HUES6 (cell line): ENCODE data around the gene NID2.

Experiments used
- H3K27ac ChIP-seq: 2 replicates; pipeline ENCODE4 v1.7.0; 2013; ENCODE audit warnings: low read depth, mild to moderate bottlenecking, low read length, inconsistent platforms
- H3K27me3 ChIP-seq: 2 replicates; pipeline ENCODE4 v1.6.1; 2013; ENCODE audit warnings: low read length; ENCODE audit not compliant: control insufficient read depth, insufficient read depth
- H3K36me3 ChIP-seq: 2 replicates; pipeline ENCODE4 v1.6.1; 2013; ENCODE audit warnings: low read length; ENCODE audit not compliant: control insufficient read depth, insufficient read depth
- H3K4me1 ChIP-seq: 2 replicates; pipeline ENCODE4 v1.6.1; 2013; ENCODE audit warnings: low read length; ENCODE audit not compliant: control insufficient read depth, insufficient read depth
- H3K4me3 ChIP-seq: 2 replicates; pipeline ENCODE4 v1.5.1; 2013; ENCODE audit warnings: low read depth, low read length
- H3K9ac ChIP-seq: one replicate; pipeline ENCODE4 v1.6.1; 2013; ENCODE audit warnings: mild to moderate bottlenecking, low read length
- H3K9me3 ChIP-seq: 2 replicates; pipeline ENCODE4 v1.6.1; 2013; ENCODE audit warnings: low read depth, low read length; ENCODE audit not compliant: control insufficient read depth, insufficient read depth

The NID2 gene

DNA sequence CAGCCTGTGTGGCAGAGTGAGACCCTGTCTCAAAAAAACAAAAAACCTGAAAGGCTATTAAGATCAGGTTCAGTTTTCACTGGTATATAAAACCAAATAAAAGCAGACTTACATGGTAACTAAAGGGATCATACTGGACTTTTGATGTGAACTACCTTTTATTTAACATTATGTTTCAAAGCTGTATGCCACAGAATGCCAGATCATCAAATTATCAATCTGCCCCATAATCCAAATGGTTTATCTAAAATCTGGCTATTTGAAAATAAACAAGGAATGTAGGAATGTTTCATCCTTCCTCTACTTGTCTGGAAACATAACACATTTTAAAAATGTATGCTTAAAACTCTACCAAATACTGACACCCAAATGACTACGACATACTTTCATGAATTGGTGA, 14.2 kb downstream of the NID2 start:
- Histone ChIP-seq H3K4me3 (no peak overlapping the region), H3K9me3 (no peaks in the 10 kb centered on the region), H3K27ac (no peak overlapping the region), H3K4me1 (no peaks in the 10 kb centered on the region; the same call in 1 of the 2 replicates), H3K27me3 (no peaks in the 10 kb centered on the region), H3K36me3 (no peaks in the 10 kb centered on the region), H3K9ac (no peak overlapping the region)

GRCh38 chr14:52053044-52053443, 15.8 kb downstream of the NID2 start:
- H3K9me3 ChIP-seq, result no peaks in the 10 kb centered on the region
- H3K36me3 ChIP-seq, result no peaks in the 10 kb centered on the region
- H3K4me3 ChIP-seq, result no peak overlapping the region
- no peak overlapping the region for H3K9ac ChIP-seq
- no peaks in the 10 kb centered on the region for H3K27me3 ChIP-seq
- no peak overlapping the region for H3K27ac ChIP-seq
- peaks cover 7% of the 10 kb centered on the region for H3K4me1 ChIP-seq

DNA sequence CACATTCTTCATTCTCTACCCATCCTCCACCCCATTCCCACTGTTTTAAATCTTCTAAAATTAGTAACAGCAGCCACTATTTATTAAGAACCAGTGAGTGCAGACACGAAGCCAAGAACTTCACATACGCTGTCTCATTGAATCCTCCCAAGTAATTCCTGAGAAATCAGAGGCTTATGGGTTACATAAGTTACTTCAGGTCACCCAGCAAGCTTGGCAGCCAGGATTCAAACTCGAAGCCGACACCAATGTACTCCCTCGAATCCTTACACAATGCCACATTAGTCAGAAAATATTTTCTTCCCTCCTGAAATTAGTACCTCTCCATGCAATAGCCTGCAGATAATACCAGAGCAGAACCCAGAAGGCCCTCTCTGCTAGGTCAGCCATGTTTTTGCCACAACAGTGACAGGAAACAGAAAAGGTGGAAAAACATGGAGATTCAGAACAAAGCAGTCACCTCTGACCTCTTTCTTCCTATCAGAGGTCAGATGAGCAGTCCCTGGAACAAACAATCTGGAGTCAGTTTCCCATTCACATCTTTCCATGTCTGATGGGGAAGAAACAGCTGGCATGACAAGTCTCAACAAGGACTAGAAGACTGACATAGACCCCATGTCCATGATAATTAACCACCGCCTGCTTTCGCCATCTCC, 16.4 kb downstream of the NID2 start:
- Histone ChIP-seq H3K4me3 (no peak overlapping the region), H3K27ac (no peak overlapping the region), H3K36me3 (no peaks in the 10 kb centered on the region), H3K4me1 (peaks cover 7% of the 10 kb centered on the region), H3K27me3 (no peaks in the 10 kb centered on the region), H3K9ac (no peak overlapping the region), H3K9me3 (no peaks in the 10 kb centered on the region)

GRCh38 chr14:52051871-52052270, 17.0 kb downstream of the NID2 start:
- H3K9me3 ChIP-seq, result no peaks in the 10 kb centered on the region
- H3K27ac ChIP-seq, result no peak overlapping the region
- H3K4me1 ChIP-seq, result peaks cover 7% of the 10 kb centered on the region
- H3K36me3 ChIP-seq, result no peaks in the 10 kb centered on the region
- H3K27me3 ChIP-seq, result no peaks in the 10 kb centered on the region
- H3K9ac ChIP-seq, result no peak overlapping the region
- H3K4me3 ChIP-seq, result no peak overlapping the region

GRCh38 chr14:52051251-52051650, 17.6 kb downstream of the NID2 start:
- no peak overlapping the region for H3K9ac ChIP-seq
- peaks cover 7% of the 10 kb centered on the region for H3K4me1 ChIP-seq
- no peak overlapping the region for H3K27ac ChIP-seq
- no peak overlapping the region for H3K4me3 ChIP-seq
- H3K9me3 ChIP-seq, result no peaks in the 10 kb centered on the region
- no peaks in the 10 kb centered on the region for H3K36me3 ChIP-seq
- H3K27me3 ChIP-seq, result no peaks in the 10 kb centered on the region

DNA sequence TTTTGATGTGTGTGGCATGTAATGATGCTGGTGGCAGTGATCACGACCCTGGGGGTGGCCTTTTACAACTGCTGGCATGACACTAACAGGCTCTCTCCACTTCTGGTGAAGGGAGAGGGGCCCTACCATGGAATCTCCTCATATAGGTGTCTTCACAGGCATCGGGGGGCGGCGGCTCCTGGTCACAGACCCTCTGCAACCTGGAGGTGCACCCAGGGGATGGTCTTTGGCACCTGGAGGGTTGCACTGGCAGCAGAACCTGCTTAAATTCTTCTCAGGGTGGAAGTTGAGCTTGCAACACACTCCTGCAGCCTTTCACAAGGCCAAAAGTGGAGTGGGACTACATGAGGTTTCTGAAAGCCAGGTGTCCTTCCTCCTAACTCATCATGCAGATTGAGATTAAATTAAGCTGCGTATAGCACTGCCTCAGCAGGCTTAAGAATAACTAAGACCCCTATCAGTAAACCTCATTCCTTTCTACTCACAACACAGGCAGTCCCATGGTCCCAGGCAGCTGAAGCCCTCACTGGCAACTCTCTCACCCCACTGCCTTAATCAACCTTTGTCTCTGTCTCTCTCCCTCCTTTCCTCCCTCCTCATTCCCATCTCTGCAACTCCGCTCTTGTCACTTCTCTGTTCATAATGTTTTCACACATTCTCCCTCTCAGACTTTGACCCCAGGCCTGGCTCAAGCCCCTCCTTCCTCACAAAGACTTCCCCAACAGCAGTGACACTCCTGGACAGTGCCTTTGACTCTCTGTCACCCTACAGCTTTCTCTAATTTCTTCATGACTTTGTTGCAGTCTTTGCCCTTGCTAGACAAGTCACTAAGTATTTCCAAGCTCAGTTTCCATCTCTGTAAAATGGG, 18.9 kb downstream of the NID2 start:
- no peaks in the 10 kb centered on the region for H3K9me3 ChIP-seq
- H3K27me3 ChIP-seq, result no peaks in the 10 kb centered on the region
- peaks cover 7% of the 10 kb centered on the region for H3K4me1 ChIP-seq

DNA sequence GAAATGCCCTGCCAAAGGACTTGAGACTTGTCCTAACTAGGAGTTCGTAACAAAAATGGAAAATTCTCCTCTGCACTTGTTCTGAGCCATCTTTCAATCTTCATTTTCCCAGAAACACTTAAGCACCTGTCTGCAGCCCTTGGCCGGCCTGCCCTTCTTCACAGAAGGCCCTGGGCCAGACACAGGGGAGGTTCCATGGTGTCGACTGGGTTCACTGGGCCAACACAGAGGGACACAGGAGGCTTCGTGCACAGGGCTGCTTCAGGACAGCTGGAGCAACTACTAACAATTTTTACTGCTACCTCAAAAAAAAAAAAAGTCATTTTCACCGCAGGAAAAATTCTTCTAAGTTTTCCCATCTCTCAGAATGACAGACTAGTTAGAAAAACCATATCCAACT, 19.6 kb downstream of the NID2 start:
- Histone ChIP-seq H3K27ac (no peak overlapping the region), H3K27me3 (no peaks in the 10 kb centered on the region), H3K4me1 (peaks cover 7% of the 10 kb centered on the region), H3K4me3 (no peak overlapping the region), H3K9me3 (no peaks in the 10 kb centered on the region), H3K9ac (no peak overlapping the region), H3K36me3 (no peaks in the 10 kb centered on the region)

More for the DNA sequence above, 18.9 kb downstream of the NID2 start:
- Histone ChIP-seq H3K27ac (no peak overlapping the region), H3K36me3 (no peaks in the 10 kb centered on the region), H3K4me3 (no peak overlapping the region), H3K9ac (no peak overlapping the region)

- no peak overlapping the region for H3K4me3 ChIP-seq
- no peaks in the 10 kb centered on the region for H3K27me3 ChIP-seq
- H3K9ac ChIP-seq, result no peak overlapping the region
- H3K9me3 ChIP-seq, result no peaks in the 10 kb centered on the region
- peaks cover 7% of the 10 kb centered on the region for H3K4me1 ChIP-seq
- no peak overlapping the region for H3K27ac ChIP-seq
- no peaks in the 10 kb centered on the region for H3K36me3 ChIP-seq
Observed at GRCh38 chr14:52048641-52049204, 20.1 kb downstream of the NID2 start.

GRCh38 chr14:52048116-52048515, 20.7 kb downstream of the NID2 start:
- H3K4me1 ChIP-seq, result peaks cover 7% of the 10 kb centered on the region
- no peak overlapping the region for H3K4me3 ChIP-seq
- H3K27me3 ChIP-seq, result no peaks in the 10 kb centered on the region
- H3K9me3 ChIP-seq, result no peaks in the 10 kb centered on the region
- no peaks in the 10 kb centered on the region for H3K36me3 ChIP-seq
- H3K27ac ChIP-seq, result no peak overlapping the region
- no peak overlapping the region for H3K9ac ChIP-seq

- Histone ChIP-seq H3K27ac (no peak overlapping the region), H3K4me1 (peaks cover 7% of the 10 kb centered on the region), H3K4me3 (no peak overlapping the region), H3K27me3 (no peaks in the 10 kb centered on the region), H3K9ac (no peak overlapping the region), H3K36me3 (no peaks in the 10 kb centered on the region), H3K9me3 (no peaks in the 10 kb centered on the region)
Observed at GRCh38 chr14:52046376-52046917, 22.4 kb downstream of the NID2 start.
